ENCODE results near the gene RRP12.
"Not testable (repeated sequence)": the region's sequence is repeated elsewhere in the genome, so short reads cannot be mapped to it uniquely, and the experiment has no call there.

Gene RRP12

GRCh38 chr10:97362310-97363033 is 38.7 kb downstream of the RRP12 start:
- DNase-seq, result no peak

GRCh38 chr10:97361537-97361901 is 39.6 kb downstream of the RRP12 start:
- no peak for DNase-seq

- no peak for DNase-seq
Observed at GRCh38 chr10:97360705-97361536, 40.2 kb downstream of the RRP12 start.

GRCh38 chr10:97358781-97359180 is 42.4 kb downstream of the RRP12 start:
- no peak for DNase-seq

- no peak for DNase-seq
Observed at GRCh38 chr10:97358349-97358748, 42.8 kb downstream of the RRP12 start.

- DNase-seq, result no peak
Observed at GRCh38 chr10:97356918-97357317, 44.2 kb downstream of the RRP12 start.

GRCh38 chr10:97356318-97356914 is 44.7 kb downstream of the RRP12 start:
- no peak for DNase-seq

- DNase-seq, result peak; percentile 44
Observed at GRCh38 chr10:97355571-97355975, 45.6 kb downstream of the RRP12 start.

GRCh38 chr10:97353945-97354344 is 47.2 kb downstream of the RRP12 start:
- no peak for DNase-seq

- DNase-seq, result no peak
Observed at GRCh38 chr10:97349752-97350513, 51.2 kb downstream of the RRP12 start.

GRCh38 chr10:97347317-97347716 is 53.8 kb downstream of the RRP12 start:
- DNase-seq, result peak; percentile 18

GRCh38 chr10:97343664-97344063 is 57.5 kb downstream of the RRP12 start:
- not testable (repeated sequence) for DNase-seq

- DNase-seq, result no peak
Observed at GRCh38 chr10:97341416-97341815, 59.7 kb downstream of the RRP12 start.

GRCh38 chr10:97338041-97338440 is 63.1 kb downstream of the RRP12 start:
- no peak for DNase-seq

- DNase-seq, result no peak
Observed at GRCh38 chr10:97336942-97337831, 64.0 kb downstream of the RRP12 start.

- DNase-seq, result no peak
Observed at GRCh38 chr10:97336446-97336845, 64.7 kb downstream of the RRP12 start.

- no peak for DNase-seq
Observed at GRCh38 chr10:97336006-97336405, 65.1 kb downstream of the RRP12 start.

- peak; percentile 15 for DNase-seq
Observed at GRCh38 chr10:97335188-97335619, 65.9 kb downstream of the RRP12 start.

GRCh38 chr10:97334370-97335175 is 66.6 kb downstream of the RRP12 start, which contains the start of gene FRAT2:
TSS of gene FRAT2 (minus strand) at chr10:97334729. CDS start at chr10:97334572, 157 bp downstream.
- DNase-seq, result peak; percentile 91

- peak; percentile 61 for DNase-seq
Observed at GRCh38 chr10:97333601-97334369, 67.4 kb downstream of the RRP12 start.

Measured in hematopoietic multipotent progenitor cell treated with erythropoietin and hydrocortisone succinate and interleukin-3 and kit ligand, for 8 days (in vitro differentiated cells).